ENCODE results near the gene ADGRV1.
A peak's percentile ranks its signal among the peaks of the same experiment; 100 is the strongest.
"Not testable (repeated sequence)": the region's sequence is repeated elsewhere in the genome, so short reads cannot be mapped to it uniquely, and the experiment has no call there.

Gene ADGRV1

GRCh38 chr5:90739567-90739966, 181.0 kb downstream of the ADGRV1 start:
- no peak for DNase-seq (ENCODE audit: low read depth in 2 of 2)

- DNase-seq (ENCODE audit: low read depth in 2 of 2) = no peak
Observed at GRCh38 chr5:90740244-90740799, 181.7 kb downstream of the ADGRV1 start.

- DNase-seq (ENCODE audit: low read depth in 2 of 2) = no peak
Observed at GRCh38 chr5:90741022-90741564, 182.5 kb downstream of the ADGRV1 start.

GRCh38 chr5:90746119-90746518, 187.5 kb downstream of the ADGRV1 start:
- no peak for DNase-seq (ENCODE audit: low read depth in 2 of 2)

- DNase-seq (ENCODE audit: low read depth in 2 of 2) = no peak
Observed at GRCh38 chr5:90747175-90747574, 188.6 kb downstream of the ADGRV1 start.

- DNase-seq (ENCODE audit: low read depth in 2 of 2) = no peak
Observed at GRCh38 chr5:90747693-90748092, 189.1 kb downstream of the ADGRV1 start.

- no peak for DNase-seq (ENCODE audit: low read depth in 2 of 2)
Observed at GRCh38 chr5:90759119-90759518, 200.5 kb downstream of the ADGRV1 start.

- no peak for DNase-seq (ENCODE audit: low read depth in 2 of 2)
Observed at GRCh38 chr5:90767710-90768109, 209.1 kb downstream of the ADGRV1 start.

- DNase-seq (ENCODE audit: low read depth in 2 of 2) = not testable (repeated sequence)
Observed at GRCh38 chr5:90770006-90770541, 211.5 kb downstream of the ADGRV1 start.

- no peak for DNase-seq (ENCODE audit: low read depth in 2 of 2)
Observed at GRCh38 chr5:90777959-90778358, 219.4 kb downstream of the ADGRV1 start.

GRCh38 chr5:90783460-90784333, 225.1 kb downstream of the ADGRV1 start:
- DNase-seq (ENCODE audit: low read depth in 2 of 2) = peak; percentile 20 to 24

GRCh38 chr5:90786756-90787155, 228.2 kb downstream of the ADGRV1 start:
- no peak for DNase-seq (ENCODE audit: low read depth in 2 of 2)

GRCh38 chr5:90792725-90793124, 234.1 kb downstream of the ADGRV1 start:
- DNase-seq (ENCODE audit: low read depth in 2 of 2) = no peak

- no peak for DNase-seq (ENCODE audit: low read depth in 2 of 2)
Observed at GRCh38 chr5:90793183-90793582, 234.6 kb downstream of the ADGRV1 start.

- not testable (repeated sequence) for DNase-seq (ENCODE audit: low read depth in 2 of 2)
Observed at GRCh38 chr5:90796919-90797318, 238.3 kb downstream of the ADGRV1 start.

GRCh38 chr5:90800082-90800481, 241.5 kb downstream of the ADGRV1 start:
- not testable (repeated sequence) for DNase-seq (ENCODE audit: low read depth in 2 of 2)

- not testable (repeated sequence) for DNase-seq (ENCODE audit: low read depth in 2 of 2)
Observed at GRCh38 chr5:90800515-90800914, 241.9 kb downstream of the ADGRV1 start.

- no peak for DNase-seq (ENCODE audit: low read depth in 2 of 2)
Observed at GRCh38 chr5:90802474-90803317, 244.1 kb downstream of the ADGRV1 start.

GRCh38 chr5:90803381-90803780, 244.8 kb downstream of the ADGRV1 start:
- no peak for DNase-seq (ENCODE audit: low read depth in 2 of 2)

GRCh38 chr5:90803876-90804275, 245.3 kb downstream of the ADGRV1 start:
- DNase-seq (ENCODE audit: low read depth in 2 of 2) = no peak

- no peak for DNase-seq (ENCODE audit: low read depth in 2 of 2)
Observed at GRCh38 chr5:90807496-90807895, 248.9 kb downstream of the ADGRV1 start.
